GM19025 (cell line): ENCODE results near the gene HEMK1.

Experiments used
- ATAC-seq: cut with Tn5 transposase; IDR thresholded peaks from one replicate; pipeline ENCODE4 v1.9.1; 2021; ENCODE audit warnings: mild to moderate bottlenecking, low read depth, moderate library complexity; ENCODE audit not compliant: unreplicated experiment

HEMK1 gene

DNA sequence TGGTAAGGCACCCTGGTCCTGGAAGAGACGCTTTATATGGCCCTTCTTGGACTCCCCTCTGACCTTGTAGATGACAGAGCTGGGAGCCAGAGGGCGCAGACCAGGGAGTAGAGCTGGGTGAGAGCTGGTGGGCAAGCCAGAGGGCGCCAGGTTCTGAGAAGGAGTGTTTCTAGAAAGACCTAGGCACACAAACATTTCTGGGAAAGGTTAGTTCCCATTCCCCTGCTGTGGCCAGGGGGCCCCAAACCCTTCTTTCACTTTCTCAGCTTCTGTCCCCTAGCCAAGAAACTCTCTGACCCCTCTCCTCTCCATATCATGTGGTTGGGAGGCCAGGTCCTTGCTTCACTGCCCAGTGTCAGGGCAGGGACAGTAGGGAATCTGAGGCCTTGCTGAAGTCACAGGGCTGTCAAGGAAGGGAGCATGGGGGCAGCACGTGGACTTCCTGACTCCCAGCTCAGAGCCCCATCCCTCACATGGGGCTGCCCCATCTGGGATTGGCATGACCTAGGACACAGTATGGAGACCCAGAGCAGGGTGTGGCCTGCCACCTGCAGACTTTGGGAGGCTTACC, 3.6 kb downstream of the HEMK1 start:
- ATAC-seq: no peak

DNA sequence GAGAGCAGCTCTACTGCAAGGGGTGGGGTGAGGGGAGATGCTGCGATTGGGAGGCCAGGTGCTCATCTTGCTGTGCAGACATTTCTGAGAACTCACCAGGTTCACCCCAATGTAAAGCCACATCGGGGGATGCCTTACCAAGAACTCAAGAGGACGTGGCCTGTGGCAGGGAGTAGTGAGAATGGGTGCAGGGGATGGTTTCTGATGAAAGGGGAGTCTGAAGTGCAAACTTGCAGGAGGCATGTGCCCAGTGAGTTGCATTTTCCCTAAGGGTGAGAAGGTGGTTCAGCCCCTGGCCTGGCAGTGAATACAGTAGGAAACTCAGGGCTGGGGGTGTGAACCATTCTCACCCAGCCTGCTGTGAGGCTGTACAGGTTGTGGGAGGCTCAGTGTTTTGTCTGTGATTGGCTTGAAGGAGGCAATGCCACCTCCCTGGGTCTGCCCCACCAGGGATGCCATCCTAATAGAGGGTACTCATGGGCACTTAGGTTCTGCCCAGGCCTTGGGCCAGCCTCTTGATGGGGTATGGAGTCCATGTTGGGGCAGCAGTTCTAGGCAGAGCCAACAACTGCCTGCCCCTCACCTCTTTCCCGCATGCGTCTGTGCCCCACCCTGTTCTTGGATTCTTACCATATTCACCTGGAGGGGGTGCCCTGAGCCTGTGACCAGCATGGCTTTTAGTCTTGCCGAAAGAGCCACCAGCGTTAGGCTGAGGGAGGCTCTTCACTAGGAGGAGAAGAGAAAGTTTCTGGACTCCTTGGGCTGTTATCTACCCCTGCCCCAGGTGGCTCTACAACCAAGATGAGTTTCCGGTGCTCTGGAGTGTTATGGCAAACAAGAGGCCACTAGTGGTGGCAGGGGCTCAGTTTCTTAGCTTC, 4.5 kb downstream of the HEMK1 start:
- no peak for ATAC-seq

DNA sequence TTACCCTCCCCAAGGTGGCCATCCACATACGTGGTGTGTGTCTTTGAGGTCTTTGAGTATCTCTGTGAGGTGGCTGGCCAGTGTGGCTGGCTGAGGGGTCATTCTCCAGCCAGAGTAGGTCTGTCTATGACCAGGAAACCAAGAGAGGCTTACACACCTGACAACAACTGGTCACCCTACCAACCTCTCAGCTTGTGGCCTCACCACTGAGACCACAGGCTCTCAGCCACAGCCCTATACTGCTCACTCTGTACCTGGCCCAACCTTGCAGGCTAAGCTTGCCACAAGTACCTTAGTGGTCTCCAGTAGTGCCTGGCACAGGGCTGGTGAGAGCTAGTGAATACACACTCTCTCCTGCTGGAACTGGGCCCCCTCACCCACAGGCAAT, 5.1 kb downstream of the HEMK1 start:
- no peak for ATAC-seq

- ATAC-seq: no peak
These were observed 6.0 kb downstream of the HEMK1 start for GRCh38 chr3:50575372-50575771.

DNA sequence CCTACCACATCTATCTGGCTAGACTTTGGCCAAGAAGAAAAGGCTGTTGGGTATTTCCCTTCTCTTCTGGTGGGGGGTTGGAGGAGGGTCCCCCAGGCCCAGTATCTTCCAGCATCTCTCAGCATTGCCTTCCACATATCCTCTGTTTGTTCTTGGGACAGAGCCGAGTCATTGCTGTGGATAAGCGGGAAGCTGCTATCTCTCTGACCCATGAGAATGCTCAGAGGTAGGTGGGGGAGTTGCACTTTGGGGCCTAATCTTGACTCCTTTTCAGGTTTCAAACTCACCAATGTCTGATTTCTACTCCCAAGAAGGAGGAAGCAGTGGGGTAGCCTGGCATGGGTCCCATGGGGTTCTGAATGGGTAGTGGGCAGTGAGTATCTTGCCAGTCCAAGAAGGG, 8.0 kb downstream of the HEMK1 start:
- ATAC-seq: no peak

DNA sequence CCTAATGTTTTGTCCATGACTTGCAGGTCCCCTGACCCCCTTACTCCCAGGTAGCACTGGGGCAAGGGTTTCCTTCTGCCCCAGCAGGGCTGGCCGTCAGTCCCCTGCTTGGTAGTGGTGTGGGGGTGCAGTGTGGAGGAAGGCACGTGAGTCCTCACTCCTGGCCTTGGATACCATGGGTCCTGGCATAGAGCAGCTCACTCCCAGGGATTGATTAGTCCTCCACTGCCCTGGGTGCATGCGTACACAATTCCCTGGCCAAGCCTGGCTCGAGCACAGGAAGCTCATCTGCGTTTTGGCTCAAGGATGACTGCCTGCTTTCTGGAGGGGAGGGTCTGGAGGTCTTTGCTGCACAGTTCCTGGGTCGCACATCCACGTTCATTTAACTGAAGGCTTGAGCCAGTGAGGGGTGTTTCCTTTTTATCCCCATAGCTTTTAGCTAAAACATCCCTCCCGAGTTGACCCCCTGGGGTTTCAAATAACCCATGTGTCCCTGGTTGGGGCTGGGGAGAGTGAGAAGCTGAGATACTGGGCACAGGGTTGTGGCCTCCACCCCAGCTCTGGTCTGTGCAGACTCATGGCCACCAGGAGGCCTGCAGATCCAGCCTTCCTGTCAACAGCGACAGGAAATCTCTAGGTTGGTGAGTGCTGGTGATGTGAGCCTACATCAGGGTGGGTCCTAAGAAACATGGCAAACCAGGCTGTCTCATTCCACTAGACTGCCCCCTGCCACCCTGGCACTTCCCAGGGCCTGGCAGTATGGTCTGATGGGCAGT, 11.5 kb downstream of the HEMK1 start:
- no peak for ATAC-seq

- ATAC-seq: no peak
These were observed 12.1 kb downstream of the HEMK1 start for GRCh38 chr3:50581459-50581842.

GRCh38 chr3:50582083-50582482, 12.8 kb downstream of the HEMK1 start:
- no peak for ATAC-seq

DNA sequence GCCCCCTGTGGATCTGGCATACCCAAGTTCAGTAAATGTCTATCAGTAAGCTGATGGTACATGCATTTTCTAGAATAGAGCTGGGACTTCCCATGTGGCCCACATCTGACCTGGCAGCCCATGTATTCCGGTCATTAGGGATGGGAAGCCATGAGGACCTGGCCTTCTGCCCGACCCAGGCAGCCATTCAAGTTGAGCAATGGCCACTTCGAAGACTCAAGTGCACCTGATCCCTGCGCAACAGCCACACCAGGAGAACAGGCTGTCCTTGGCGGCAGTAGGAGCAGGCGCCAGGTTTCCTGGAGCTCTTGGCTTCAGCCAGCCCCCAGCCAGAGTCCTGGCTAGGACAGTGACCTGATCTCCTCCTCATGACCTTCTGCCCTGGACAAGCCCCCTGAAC, 14.6 kb downstream of the HEMK1 start:
- ATAC-seq: no peak

DNA sequence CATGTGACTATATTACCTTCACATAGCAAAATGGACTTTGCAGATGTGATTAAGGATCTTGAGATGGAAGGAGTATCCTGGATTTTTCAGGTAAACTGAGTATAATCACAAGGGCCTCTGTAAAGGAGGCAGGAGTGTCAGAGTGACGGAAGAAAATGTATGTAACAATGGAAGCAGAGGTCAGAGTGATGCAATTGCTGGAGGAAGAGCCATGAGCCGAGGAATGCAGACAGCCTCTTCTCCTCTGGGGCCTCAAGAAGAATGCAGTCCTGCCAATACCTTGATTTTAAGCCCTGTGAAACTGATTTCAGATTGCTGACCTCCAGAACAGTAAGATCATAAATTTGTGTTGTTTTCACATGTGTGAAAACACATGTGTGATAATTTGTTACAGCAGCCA, 15.1 kb downstream of the HEMK1 start:
- ATAC-seq: no peak

DNA sequence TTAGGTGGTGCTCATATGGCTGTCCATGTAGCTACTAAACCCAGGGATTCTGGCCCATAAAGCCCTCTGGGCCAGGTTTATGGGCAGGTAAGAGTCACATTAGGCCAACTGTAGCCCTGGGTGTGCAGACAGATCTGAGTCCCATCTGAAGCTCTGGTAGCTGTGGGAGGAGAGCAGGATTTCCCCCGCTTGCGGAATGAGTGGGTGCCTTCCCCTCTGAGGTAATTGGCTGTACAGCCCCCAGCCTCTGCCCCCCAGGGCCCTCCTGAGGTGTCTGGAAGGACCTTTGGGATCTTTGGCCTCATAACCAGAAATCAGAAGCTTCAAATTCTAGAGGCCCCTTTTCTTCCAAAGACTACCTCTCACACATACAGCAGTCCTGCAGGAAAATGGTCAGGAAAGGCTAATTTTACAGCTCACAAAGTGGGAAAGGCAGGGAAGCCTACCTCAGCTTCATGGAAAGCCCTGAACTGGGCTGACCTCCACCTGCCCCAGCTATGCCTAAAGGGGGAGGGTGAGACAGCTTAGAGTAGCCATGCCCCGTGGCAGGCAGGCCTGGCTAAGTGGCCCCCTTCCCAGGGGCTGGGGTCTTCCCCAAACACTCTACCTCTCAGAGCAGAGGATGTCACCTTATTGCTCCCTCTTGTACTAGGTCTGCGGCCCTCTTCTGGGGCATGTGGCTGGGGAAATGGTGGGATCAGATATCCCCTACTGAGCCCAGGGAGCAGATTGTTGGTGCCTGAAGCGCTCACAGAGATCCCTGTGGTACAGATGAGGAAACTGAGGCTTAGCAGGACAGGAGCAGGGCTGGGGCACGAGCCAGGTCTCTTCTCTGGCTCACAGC, 16.8 kb downstream of the HEMK1 start:
- no peak for ATAC-seq

GRCh38 chr3:50586763-50587070, 17.4 kb downstream of the HEMK1 start:
- no peak for ATAC-seq

GRCh38 chr3:50587373-50587772, 18.1 kb downstream of the HEMK1 start:
- no peak for ATAC-seq

DNA sequence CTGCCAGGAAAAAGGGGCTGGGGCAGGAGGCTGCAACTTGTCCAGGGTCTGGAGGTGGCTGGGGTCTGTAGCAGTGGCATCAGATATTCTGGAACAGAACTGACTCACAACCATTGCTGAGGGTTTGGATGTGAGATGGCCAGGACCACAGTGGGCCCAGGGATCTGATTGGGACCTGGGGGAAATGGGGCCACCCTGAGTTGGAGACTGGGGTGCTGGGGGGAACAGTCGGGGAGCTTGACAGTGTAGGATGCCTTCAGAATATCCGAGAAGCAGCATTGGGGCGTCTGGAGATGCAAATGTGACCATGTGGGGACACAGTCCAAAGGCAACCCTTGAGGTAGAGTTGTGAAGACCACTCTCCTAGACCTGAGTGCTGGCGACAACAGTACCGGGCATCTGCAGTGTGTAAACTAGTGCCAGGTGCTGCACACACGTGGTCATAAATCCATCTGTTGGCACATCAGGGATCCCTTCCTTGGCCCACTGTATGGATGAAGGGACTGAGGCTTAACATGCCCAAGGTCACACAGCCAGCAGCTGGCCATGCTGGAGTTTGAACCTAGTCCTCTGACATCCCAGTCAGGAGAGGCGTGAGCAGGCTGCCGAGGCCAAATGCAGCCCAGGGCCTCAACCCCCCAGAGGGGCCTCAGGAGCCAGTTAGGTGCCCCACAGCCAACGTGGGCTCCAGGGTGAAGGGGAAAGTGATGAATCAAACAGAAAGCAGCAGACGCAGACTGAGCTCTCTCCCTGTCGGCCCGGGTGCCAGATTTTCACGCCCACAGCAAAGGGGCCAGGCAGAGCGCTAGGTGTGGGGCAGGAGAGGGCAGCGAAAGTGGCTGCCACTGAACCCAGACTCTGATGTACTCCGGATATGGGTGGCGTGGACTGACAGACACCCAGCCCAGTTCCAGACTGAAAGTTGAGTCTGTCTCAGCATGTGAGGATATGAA, 18.8 kb downstream of the HEMK1 start:
- ATAC-seq: no peak

GRCh38 chr3:50588759-50589433, 19.6 kb downstream of the HEMK1 start:
- ATAC-seq: no peak

DNA sequence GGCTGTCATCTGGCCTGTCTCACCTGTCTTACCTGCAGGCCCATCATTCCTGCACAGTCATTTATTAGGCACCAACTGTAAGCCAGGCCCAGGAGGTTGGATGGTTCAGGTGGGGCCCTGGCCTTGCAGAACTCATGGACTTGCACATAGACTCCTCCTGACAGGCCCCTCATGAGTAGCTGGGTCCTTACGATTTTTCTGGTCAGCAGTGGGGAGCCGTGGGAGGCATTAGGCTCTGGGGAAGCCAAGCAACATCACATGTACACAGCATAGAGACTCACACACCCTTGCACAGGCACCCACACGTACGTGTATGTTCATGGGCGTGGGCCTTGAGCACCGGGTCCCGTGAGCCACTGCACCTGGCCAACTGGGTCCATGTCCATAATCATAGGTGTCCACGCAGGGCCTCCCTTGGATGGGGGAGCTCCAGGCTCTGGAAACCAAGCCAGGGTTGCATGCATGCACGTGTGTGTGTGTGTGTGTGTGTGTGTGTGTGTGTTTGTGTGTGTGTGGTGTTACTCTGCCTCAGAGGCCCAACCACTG, 21.9 kb downstream of the HEMK1 start:
- ATAC-seq: no peak

- ATAC-seq: no peak
These were observed 23.2 kb downstream of the HEMK1 start for GRCh38 chr3:50592568-50592967.

GRCh38 chr3:50594253-50594785, 25.0 kb downstream of the HEMK1 start:
- ATAC-seq: no peak
